Measurements from ENCODE around the gene INAVA. TPM values are rescaled to one million over a fixed set of nuclear protein-coding genes. Genes with fewer than 3 reads are reported as not detected.

Gene INAVA
- 4.6 TPM for total RNA-seq

GRCh38 chr1:200894712-200895442, at the start of gene INAVA:
Gene INAVA (plus strand): TSS chr1:200894900. CDS start chr1:200898401, 3,501 bp downstream.

GRCh38 chr1:200872446-200873115, 22.1 kb upstream of the INAVA start, which contains the start of gene GPR25:
Gene GPR25 (plus strand): TSS chr1:200872981. CDS start chr1:200873038, 57 bp downstream.

Small RNA genes within 50 kb of the gene (small RNA-seq; reads per million reads assigned to genes)
- not detected for gene RNU6-704P

Other genes with a start within 250 kb of the INAVA start
- 21.7 TPM for gene DDX59, start 225.0 kb upstream of the INAVA start, total RNA-seq
- 151 TPM for gene CAMSAP2, start 156.0 kb upstream of the INAVA start, total RNA-seq
- gene GPR25, start 21.9 kb upstream of the INAVA start, total RNA-seq, result 0.46 TPM
- 155 TPM for gene KIF21B, start 128.8 kb downstream of the INAVA start, total RNA-seq
- under 0.01 TPM for gene CACNA1S, start 217.5 kb downstream of the INAVA start, total RNA-seq
- 0.23 TPM for gene ASCL5, start 232.3 kb downstream of the INAVA start, total RNA-seq

Measured in diencephalon (tissue), 1 donor.